HG02571 (cell line): ENCODE measurements around the gene OR4D2.
"Not testable (repeated sequence)": the region's sequence is repeated elsewhere in the genome, so short reads cannot be mapped to it uniquely, and the experiment has no call there.

ENCODE experiments used
- ATAC-seq: cut with Tn5 transposase; IDR thresholded peaks from one replicate; pipeline ENCODE4 v1.9.1; 2021; ENCODE audit warnings: mild to moderate bottlenecking, moderate library complexity; ENCODE audit not compliant: unreplicated experiment

The OR4D2 gene

DNA sequence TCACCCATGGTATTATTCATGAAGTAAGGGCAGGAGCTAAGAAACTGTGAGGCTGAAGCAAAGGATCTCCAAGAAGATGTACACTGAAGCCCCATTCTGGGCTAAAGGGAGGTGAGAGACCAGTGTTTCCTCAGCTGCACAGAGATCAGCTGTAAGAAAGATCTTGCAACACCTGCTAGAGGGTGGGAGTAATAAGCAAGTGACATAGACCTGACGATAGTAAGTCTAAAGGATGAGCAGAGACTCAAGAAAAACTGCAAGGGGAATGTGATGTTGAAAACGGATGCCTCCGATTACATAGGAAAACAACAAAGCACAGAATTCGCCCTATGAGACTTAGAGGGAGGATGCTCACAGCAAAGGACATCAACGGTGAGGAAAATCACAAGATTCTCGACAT is at the start of gene OR4D2:
Gene OR4D2, plus strand, starts transcription at position 301 of the 400 bp plus-strand sequence. CDS start 2,674 bp downstream, outside the sequence.
- no peak for ATAC-seq

DNA sequence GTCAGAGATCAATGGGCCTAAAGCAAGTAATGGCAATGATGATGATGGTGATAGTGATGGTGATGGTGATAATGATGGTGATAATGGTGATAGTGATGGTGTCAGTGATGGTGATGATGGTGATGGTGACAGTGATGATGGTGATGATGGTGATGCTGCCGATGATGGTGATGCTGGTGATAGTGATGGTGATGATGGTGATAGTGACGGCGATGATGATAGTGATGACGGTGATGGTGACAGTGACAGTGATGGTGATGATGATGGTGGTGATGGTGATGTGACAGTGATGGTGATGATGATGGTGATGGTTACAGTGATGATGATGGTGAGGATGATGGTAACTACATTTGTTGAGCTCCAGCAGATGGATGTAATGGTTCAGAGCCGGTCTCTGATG is 49.4 kb upstream of the OR4D2 start:
- no peak for ATAC-seq

DNA sequence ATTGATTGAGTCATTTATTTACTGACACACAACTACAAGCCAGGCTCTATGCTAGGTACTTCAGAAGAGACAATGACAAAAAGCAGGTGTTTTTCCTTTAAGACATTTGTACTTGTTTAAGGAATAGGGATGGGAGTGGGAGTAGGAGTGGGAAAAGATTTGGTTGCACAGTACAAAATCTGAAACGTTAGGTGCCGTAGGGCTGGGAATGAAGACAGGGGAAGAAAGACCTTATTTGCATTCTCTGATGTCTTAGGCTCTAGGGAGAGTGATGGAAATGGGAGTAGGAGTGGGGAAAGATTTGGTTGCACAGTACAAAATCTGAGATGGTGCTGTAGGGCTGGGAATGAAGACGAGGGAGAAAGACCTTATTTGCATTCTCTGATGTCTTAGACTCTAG is 47.3 kb upstream of the OR4D2 start:
- no peak for ATAC-seq

DNA sequence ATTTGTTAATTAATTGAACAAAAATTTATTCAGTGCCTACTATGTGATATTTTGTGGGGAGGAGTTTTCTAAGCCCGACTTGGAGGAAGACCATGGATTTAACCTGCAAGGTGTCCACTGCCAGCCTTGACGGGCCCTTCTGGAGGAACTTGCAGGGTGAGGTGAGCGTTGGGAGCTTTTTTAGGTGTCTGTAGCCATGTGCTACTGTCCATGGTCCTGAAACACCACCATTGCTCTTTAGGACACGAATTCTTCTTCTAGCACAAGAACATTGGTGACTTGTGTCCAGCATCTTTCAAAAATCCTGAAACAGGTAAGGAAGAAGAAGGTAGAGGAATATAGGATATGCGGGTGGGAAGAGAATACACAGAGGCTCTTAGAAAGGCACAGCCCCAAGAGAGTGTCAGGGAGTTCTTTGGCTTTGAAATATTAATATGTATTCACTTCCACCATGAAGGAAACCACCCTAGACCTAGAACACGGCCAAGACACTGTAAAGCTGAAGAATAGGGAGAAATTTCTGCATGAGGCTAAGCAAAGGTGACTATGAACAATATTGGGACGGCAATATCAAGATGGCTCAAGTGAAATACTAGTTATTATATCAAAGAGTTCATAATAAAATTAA is 46.5 kb upstream of the OR4D2 start:
- ATAC-seq = no peak

GRCh38 chr17:58121925-58122324 is 44.9 kb upstream of the OR4D2 start:
- ATAC-seq = no peak

GRCh38 chr17:58127846-58128245 is 38.9 kb upstream of the OR4D2 start:
- no peak for ATAC-seq

- not testable (repeated sequence) for ATAC-seq
Observed at GRCh38 chr17:58132697-58133096, 34.1 kb upstream of the OR4D2 start.

DNA sequence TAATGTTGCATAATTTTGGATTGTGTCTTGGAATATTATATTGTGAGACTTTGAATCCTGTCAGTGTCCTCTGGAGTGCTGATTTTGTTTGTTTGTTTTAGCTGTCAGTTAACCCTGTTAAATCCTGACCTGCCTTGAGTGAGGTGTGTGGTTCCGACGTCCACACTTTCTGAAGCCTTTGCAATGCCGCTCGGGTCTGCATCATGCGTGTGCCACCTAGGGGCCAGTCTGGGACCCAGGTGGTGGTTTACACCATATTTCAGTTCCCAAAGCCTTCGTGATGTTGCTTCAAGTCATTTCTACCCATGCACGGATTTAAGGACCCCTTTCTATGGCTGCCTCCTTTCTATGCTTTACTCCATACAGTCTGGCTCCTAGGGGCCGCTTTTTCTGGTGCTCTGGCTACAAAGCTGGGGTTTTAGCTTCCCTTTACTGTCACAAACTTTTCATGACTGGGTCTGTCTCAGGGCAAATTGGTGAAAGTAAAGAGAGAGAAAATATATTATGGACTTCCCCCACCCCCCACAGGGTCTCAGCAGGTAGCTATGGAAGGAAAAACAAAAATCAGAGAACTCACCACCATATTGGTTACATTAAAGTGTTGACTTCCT is 30.0 kb upstream of the OR4D2 start:
- ATAC-seq = no peak

DNA sequence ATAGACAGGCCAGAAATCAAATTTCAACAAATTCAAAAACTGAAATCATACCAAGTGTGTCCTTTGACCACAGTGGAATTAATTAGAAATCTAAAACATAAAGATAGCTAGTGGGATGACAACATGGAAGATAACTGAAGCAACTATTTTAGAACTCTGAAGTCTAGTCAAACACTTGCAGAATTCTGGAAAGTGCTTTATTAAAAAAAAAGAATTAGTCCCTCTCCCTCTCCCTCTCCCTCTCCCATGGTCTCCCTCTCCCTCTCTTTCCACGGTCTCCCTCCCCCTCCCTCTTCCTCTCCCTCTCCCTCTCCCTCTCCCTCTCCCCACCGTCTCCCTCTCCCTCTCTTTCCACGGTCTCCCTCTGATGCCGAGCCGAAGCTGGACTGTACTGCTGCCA is 25.3 kb upstream of the OR4D2 start:
- no peak for ATAC-seq

DNA sequence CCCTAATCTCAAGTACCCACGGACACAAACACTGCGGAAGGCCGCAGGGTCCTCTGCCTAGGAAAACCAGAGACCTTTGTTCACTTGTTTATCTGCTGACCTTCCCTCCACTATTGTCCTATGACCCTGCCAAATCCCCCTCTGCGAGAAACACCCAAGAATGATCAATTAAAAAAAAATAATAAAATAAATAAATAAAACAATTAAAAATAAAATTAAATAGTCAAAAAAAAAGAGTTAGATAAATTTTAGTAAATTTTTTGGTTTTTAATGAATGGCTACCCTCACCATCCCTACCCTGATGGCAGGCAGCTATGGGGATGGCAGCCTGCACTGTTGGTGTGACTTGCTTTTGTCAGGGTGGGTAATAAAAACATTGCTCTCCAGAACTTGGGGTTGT is 23.4 kb upstream of the OR4D2 start:
- ATAC-seq = not testable (repeated sequence)

DNA sequence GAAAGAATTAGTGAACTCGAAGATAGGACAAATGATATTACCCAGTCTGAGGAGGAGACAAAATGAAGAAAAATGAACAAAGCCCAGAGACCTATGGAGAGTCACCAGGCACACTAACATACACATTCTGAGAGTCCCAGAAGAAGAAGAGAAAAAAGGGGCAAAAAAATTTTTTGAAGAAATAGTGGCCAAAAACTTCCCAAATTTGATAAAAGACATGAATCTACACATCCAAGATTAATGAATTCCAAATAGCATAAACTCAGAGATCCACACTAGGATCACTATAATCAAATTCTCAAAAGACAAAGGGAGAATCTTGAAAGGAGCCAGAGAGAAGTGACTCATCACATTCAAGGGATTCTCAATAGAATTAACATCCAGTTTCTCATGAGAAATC is 22.0 kb upstream of the OR4D2 start:
- ATAC-seq = no peak

DNA sequence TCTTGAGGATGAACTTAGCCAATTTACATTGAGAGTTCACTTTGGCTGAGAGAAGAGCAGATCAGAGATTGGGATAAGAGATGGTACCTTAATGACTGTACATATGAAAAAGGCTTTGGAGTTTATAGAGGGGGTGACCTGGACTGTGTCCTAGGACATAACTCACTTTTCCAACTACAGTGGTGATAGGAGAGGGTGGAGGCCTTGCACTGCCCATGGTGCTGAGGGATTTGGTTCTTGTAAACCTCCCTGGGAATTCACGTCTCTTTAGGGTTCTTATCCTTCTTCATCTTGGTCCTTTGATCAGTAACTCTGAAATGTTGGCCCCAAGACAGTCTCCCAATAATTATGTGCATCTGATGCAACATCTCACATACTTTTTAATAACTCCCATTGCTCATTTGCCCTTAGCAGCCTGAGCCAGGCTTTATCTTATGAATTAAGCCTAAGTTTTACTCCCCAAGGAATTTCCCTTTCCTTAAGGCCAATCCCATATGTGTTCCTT is 18.8 kb upstream of the OR4D2 start, which contains the start of gene OR4D1:
Gene OR4D1, plus strand, starts transcription at position 455 of the 505 bp plus-strand sequence. CDS start 6,770 bp downstream, outside the sequence.
- no peak for ATAC-seq

DNA sequence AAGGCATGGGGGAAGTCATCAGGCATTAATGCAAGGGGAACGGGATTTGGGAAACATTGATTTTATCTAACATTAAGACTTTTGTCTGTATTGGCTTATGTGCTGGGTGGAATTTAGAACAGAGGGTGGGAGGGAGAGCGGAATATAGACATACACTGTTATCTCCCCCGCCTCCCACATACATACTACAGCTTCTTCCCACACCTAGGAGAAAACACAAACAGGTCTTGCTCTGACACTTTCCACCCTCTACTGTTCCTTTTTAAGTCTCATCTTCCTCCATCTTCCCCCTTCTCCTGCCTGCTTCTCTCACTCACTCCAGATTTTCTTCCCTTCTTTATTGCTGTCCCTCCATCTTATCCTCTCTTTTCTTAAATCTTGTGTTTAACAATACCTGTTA is 18.2 kb upstream of the OR4D2 start:
- ATAC-seq = no peak

GRCh38 chr17:58150394-58150793 is 16.4 kb upstream of the OR4D2 start:
- ATAC-seq = no peak

DNA sequence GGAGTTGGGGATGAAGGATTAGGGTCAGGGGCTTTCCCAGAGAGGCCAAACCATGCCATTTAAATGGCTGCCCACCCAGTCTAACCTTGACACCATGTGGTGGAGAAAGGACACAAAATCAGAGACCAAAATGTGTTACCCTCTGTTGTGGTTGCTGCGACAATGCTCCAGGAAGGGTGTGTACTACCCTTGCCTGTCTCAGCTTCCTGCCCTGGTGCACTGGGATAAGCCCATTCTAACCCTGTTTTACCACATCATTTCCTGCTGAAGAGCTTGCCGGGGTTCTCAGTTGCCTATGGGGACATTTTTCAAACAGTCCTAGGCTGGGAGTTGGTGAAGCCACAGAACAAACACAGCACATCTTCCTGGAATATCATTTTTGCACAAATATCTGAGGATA is 13.7 kb upstream of the OR4D2 start:
- no peak for ATAC-seq

- ATAC-seq = no peak
Observed at GRCh38 chr17:58153671-58154070, 13.1 kb upstream of the OR4D2 start.

DNA sequence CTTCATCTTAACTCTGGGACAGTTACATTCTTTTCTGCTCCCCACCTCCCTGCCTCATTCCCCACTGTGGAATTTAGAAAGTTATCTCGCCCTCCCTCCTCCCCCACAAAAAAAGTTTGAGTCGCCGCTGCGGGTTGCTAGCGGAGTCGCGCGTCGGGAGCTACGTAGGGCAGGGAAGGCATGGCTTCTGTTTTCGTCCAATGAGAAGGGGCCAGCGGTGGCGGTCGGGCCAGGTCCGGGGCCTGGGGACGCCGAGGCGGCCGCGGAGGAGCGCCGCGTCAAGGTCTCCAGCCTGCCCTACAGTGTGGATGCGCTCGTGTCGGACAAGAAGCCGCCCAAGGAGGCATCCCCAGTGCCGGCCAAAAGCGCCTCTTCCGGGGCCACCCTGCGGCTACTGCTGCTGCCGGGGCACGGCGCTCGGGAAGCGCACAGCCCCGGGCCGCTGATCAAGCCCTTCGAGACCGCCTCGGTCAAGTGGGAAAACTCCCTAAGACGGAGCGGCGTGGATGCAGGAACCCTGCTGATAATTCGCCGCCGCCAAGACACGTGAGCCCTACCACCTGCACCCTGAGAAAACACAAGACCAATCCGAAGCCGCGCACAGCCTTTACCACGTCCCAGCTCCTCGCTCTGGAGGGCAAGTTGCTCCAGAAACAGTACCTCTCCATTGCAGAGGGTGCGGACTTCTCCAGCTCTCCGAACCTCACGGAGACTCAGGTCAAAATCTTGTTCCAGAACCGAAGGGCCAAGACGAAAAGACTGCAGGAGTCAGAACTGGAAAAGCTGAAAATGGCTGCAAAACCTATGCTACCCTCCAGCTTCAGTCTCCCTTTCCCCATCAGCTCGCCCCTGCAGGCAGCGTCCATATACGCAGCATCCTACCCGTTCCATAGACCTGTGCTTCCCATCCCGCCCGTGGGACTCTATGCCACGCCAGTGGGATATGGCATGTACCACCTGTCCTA is 9.7 kb upstream of the OR4D2 start:
- no peak for ATAC-seq

GRCh38 chr17:58158181-58158580 is 8.6 kb upstream of the OR4D2 start:
- no peak for ATAC-seq

- ATAC-seq = no peak
Observed at GRCh38 chr17:58161566-58161965, 5.2 kb upstream of the OR4D2 start.

DNA sequence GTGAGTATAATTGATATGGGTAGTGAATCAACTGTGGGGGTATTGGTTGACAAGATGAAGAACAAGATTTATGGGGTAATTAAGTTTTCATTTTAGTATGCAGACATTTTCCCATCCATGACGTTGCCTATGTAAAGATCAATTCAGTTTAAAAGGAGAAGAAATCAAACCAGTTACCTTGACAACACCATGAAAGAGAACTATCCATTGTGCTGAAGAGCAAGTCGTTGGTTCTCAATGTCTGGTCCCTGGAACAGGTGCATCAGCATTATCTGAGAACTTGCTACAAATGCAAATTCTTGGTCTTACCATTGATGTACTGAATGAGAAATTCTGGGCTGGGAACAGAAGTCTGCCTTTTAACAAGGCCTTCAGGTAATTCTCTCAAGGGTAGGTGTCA is 801 bp upstream of the OR4D2 start:
- ATAC-seq = no peak

DNA sequence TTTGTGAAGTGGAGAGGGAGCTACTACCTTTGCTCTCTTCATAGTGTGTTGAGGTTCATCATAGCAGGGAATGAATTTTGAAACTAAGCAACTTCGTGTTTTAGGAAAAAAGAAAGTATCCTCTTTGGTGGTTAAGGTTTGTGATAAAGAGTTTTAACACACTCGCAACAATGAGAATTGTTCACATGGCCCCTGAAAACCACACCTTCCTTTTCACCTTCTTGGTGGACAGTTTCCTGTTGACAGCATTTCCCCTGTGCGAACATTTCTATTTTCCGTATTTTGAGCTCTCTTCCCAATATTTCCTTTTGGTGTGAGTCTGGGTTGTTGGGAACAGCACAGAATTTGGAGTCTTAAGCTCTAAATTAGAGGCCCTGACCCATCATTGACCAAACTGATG is 3.8 kb downstream of the OR4D2 start:
- ATAC-seq = no peak
